NK-92 (cell line): ENCODE data around the gene PPDPF.
"Not testable (repeated sequence)": the region's sequence is repeated elsewhere in the genome, so short reads cannot be mapped to it uniquely, and the experiment has no call there.

Experiments used
- DNase-seq: peaks from one replicate; lab custom pipeline; 2025; ENCODE audit not compliant: unreplicated experiment; lab: John Stamatoyannopoulos, UW

The PPDPF gene

DNA sequence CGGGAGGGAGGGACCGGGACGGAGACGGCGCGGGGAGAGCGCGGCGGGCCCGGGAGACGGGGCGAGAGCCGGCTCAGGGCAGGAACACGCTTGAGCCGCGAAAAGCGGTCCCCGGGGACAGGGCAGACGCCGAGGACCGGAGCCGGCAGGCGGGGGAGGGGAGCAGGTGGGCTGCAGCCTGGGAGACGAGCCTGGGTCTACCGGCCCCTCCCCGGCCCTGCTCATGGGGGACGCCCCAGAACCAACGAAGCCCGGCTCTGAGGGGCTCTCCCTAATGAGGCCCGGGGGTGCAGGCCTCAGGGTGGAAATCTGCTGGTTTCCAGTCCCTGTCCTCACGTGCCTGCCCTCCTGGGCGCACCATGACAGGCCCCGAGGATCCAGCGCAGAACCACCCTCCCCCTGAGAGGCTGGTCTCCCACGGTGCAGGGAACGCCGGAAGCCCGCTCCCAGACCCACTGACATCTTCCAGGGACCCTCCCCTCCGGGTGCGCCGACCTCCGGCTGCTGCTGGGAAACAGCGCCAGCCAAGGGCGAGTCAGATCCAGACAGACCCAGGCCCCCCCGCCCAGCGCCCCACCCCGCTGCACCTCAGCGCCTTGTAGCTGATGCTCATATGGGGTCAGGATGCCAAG, 21.1 kb upstream of the PPDPF start:
- DNase-seq: no peak

DNA sequence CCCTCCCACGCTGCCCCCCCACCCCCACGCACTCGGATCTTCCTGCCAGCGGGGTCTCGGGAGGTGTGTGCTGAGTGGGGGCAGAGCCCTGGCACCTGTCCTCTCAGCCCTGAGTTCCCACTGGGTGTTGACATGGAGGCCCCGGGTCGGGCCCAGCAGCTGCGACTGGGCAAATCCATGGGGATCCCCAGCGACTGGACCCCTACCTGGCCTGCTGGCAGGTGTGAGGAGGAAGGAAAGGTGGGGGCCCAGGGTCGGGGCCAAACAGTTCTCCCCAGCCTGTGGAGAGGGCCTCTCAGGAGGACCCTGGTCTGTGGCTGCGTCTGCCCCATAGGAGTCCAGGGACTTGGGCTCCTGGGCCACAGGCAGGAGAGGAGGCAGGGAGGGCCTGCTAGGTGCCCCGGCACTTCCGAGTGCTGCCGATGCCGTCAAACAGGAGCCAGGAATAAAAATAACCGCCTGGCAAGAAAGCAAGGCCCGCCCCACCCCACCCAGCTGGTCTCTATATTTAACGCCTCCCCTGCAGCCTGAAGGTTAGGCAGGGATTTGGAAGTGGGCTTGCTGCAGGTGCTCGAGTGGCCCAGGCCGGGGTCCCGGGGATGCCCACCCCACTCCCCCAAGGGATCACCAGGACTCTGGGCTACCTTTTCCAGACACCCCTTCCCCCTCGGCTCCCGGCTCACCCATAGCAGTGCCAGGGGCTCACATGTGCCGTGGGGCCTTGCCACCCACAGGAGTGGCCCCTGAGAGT, 20.2 kb upstream of the PPDPF start:
- no peak for DNase-seq

DNA sequence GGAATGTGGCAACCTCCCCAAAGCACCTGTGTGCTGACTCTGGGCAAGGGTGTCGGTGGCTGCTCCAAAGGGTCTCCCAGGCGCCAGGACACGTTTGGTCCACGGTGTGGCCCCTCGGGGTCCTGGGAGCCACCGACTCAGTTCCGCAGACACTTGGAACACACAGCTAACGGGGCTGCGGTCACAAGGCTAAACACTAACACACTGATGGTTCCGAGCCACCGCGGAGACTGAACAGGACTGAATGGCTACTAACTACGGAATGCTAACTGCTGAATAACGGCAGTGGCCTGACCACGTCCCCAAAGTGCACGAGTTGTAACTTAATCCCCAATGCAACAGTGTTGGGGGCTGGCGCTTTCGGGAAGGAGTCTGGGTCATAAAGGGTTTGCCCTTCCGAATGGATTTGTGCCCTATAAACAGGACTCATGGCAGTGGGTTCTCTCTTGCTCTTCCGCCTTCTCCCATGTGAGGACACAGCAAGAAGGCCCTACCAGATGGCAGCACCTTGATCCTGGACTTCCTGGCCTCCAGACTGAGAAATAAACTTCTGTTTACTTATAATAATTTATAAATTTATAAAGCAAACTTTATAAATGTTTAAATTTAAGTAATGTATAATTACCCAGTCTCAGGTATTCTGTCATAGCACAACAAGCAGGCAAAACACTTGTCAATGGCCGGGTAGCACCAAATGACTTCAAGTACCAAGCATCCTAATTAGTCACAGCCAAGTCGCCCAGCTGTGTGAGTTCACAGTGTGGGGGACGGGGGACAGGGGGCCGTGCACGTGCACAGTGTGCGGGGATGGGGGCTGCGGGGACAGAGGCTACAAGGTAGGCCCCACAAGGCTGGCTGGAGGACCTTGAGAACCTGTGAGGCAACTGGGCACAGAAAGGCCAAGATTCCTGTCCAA, 19.4 kb upstream of the PPDPF start:
- no peak for DNase-seq

DNA sequence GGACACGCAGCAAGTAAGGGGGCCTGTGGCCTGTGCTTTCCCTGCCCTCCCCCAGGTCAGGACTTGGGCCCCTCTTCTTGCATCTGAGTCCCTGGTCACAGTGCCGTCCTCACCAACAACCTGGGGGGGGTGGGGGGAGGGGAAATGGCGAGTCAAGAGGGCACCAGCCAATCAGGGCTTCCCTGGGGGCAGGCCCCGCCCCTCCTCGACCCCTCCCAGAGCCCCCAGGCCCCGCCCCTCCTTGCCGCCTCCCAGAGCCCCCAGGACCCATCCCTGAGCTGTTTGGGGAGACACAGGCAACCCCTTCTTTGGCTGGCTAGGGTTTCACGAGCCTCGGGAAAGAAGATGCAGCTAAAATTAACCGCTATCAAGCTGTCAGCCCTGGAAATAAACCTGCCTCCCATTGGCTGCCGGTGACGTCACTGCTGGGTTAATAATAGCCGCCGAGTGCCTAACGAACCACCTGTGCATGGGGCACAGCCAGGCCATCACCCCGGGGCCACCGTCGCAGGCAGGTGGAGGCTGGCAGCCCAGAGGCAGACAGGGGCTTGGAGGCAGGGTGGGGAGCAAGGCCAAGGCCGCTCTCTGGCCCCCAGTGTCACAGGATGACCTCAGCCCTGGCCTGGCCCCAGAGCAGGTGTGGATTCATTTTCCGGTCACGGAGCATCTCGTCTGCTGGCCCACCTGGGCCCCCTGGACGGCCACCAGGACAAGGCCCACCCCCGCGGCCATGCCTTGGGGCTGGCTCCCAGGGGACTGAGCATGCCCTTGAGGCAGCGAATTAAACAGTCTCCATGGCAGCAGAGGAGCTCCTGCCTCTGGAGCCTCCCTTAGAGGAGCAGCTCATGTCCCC, 18.5 kb upstream of the PPDPF start:
- DNase-seq: no peak

DNA sequence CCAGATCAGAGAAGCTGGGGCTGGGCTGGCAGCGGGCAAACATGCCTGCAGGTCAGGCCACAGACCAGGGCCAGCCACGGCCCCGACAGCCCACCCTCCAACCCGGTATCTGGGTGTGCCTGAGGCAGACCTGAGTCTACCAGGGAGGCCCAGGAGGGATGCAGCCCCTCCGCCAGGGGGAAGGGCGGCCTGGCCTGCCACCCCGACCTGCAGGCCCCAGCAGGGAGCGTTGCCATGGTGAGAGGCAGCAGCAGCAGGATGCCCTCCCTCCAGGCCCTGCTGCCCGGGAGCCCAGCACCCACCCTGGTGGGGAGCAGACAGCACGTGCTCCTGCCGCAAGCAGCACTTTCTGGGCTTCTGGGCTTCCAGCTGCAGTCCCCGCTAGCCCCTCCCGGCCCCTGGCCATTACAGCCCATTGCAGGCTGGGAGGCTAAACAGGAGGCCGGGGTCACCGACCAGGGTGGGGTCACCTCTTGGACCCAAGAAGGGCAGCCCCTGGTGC, 17.8 kb upstream of the PPDPF start:
- no peak for DNase-seq

DNA sequence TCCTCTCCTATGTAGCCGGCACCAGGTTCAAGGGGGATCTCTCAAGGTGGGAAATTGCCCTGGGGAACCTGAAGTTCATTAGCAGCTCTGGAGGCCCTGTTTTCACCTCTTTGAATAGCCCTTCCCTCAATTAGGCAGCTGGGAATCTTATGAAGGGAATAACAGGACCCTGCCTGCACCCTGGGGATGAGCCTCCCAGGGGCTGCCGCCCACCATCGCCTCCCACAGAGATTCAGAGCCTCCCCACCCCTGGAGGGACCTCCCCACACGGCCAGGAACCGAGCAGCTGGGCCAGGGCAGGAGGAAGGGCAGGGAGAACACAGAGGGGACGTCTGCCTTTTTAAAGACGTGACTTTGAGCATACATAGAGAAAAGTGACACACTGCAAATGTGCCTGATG, 17.0 kb upstream of the PPDPF start:
- DNase-seq: no peak

DNA sequence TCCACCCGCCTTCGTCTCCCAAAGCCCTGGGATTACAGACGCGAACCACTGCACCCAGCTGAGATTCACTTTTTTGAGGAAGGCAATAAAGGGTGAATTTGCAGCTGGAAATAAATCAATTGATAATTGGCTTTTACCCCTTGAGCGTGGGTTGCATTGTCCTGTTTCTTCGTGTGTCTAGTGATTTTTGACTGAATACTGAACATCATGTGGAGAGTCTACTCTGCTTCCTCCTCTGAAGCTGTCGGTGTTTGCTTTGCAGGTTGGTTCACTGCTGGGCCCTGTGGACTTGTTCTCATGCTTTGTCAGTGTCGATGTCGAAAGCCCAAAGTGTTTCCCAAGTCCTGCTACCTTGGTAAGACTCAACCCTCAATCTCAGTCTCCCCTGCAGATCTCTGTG, 15.9 kb upstream of the PPDPF start:
- DNase-seq: no peak

DNA sequence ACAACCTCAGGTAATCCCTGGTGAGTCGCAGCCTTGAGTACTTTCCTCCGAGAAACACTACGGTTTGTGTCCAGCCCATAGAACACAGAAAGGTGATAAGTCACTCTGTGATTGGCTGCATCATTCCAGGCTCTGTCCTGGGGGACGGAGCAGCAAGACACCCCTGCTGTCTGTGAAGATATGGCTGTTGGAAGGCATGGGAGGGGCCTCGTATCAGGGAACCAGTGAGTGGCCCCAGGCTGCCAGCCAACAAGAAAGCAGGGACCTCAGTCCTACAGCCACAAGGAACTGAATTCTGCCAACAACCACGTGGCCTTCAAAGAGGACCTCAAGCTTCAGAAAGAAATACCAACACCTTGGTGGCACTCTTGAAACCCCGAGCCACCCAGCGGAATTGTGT, 15.3 kb upstream of the PPDPF start:
- DNase-seq: no peak

DNA sequence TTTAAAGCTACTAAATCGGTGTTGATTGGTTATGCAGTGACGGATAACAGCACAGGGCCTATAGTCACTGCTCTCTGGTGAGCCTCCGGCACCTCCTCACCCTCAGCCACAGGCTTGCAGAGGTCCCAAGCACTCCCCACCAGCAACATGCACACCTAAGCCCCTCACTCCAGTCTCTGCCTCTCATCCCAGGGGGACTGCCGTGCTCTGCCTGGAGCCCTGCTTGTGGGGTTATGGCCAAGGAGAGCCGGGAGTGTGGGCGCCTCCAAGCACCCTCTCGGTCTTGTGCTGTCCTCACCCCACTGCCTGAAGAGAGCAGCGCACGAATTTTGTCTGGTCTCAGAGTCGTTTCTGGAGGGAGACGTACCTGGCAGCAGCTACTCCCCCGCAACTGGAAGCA, 14.8 kb upstream of the PPDPF start:
- DNase-seq: no peak

DNA sequence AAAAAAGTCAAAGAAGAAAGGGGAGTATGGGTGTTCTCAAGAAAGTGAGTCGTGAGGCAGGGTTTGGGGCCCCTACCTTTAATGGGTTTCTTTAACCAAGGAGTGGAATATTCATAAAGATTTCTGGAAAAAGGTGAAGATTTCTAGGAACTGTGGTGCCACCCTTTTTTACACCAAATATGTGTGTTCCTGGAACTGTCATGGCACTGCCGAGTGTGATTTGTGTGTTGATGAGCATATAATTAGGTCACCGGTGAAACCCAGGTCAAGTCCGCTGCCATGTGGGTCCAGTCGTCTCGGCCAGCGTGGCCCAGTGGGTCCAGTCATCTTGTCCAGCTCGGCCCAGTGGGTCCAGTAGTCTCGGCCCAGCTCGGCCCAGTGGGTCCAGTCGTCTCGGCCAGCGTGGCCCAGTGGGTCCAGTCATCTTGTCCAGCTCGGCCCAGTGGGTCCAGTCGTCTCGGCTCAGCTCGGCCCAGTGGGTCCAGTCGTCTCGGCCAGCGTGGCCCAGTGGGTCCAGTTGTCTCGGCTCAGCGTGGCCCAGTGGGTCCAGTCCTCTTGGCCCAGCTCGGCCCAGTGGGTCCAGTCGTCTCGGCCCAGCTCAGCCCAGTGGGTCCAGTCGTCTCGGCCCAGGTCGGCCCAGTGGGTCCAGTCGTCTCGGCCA, 13.4 kb upstream of the PPDPF start:
- no peak for DNase-seq

DNA sequence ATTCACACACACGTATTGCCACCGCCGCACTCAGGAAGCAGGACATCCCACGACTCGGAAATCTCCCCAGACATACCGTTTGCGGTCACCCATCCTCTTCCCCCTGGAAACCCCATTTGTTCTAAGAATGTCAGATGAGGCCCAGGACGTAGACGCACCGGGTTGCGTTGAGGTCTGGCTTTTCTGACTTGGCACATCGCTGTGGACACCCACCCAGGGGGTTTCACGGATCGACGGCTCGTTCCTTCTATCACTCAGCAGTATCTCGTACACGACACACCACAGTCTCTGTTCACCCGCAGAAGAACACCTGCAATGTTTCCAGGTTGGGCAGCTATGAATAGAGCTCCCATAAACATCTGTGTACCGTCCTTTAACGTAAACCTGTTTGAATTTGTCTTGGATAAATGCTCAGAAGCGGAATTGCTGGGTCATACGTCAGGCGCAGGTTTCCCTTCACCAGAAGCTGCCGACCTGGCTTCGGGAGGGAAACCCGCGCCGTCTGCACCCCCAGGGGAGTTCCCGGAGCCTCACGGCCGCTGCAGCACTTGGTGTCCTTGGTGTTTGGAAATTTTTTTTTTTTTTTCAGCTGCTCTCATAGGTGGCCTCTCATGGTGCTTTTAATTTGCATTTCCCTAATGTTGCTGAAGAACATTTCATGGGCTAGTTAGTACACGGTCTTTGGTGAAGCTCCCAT, 12.3 kb upstream of the PPDPF start:
- DNase-seq: no peak

DNA sequence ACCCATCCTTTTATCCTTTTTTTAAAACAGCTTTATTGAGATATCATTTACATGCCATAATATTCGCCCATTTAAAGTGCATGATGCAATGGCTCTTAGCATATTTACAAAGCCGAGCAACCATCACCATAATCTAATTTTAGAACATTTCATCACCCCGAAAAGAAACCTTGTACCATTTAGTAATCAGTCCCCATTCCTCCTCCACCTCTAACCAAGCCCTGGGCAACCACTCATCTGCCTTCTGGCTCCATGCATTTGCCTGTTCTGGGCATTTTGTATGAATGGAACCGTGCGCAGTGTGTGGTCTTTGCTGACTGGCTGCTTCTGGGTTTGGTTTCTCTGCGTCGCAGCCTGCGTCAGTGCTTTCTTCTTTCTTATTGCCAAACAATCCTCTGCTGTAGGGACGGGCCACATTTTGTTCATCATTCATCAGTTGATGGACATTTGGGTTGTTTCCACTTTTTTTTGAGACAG, 11.4 kb upstream of the PPDPF start:
- no peak for DNase-seq

DNA sequence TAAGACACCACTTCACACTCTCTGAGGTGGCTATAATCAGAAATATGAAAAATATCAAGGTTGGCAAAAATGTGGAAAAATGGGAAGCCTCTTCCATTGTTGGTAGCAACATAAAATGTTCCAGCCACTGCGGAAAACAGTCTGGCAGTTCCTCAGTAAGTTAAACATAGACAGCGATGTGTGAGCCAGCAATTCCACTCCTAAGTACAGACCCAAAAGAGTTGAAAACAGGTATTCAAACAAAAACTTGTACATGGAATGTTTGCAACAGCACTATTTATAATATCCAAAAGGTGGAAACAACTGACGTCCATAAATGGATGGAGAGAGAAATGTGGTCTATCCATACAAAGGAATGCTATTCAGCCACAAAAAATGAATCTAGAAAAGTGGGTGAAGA, 7.4 kb upstream of the PPDPF start:
- no peak for DNase-seq

DNA sequence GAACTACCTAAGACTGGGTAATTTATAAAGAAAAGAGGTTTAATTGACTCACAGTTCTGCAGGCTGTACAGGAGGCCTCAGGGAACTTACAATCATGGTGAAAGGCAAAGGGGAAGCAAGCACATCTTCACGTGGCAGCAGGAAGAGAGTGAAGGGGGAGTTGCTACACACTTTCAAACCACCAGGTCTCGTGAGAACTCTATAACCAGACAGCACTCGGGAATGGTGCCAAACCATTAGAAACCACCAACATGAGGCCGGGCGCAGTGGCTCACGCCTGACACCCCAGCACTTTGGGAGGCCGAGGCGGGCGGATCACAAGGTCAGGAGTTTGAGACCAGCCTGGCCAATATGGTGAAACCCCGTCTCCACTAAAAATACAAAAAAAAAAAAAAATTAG, 6.0 kb upstream of the PPDPF start:
- DNase-seq: not testable (repeated sequence)

DNA sequence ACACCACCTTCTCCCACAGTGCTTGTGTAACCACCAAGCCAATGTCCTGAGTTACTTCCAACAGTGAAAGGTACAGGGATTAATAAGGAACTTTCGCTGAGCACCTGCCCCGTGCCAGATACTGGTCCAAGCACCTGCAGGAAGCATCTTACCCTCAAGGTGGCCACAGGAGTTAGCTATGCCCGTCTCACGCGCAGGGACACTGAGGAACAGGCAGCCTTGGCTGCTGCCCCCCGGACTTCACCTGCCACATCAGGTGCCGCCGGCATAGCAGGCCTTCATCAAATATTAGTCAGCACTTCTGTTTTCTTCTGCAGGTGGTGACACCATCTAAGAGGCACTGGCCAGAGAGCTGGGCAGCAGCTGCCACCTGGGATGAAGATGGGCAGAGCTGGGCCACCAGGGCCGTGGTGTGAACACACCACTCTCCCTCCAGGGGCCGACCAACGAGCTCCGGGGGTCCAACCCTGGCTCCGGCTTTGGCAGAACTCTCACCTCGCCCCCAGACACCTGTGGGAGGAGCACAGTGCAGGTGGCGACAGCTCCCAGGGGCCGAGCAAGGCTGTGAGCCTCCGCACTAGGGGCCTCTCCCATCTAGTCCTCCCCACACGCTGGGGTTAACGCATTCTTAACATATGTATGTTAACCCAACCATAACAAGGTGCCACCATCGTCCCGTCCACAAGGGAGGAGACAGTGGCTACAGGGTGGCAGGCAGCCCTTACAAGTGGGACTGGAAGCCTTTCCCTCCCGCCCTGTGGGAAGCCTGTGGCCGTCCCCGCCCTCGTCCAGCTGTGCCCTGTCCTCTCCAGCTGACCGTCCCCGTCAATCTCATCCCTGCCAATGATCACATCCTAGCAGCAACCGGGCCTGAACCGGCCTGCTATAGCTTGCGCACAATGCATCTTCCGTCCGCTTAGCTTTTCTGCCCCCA, 2.9 kb upstream of the PPDPF start:
- no peak for DNase-seq

DNA sequence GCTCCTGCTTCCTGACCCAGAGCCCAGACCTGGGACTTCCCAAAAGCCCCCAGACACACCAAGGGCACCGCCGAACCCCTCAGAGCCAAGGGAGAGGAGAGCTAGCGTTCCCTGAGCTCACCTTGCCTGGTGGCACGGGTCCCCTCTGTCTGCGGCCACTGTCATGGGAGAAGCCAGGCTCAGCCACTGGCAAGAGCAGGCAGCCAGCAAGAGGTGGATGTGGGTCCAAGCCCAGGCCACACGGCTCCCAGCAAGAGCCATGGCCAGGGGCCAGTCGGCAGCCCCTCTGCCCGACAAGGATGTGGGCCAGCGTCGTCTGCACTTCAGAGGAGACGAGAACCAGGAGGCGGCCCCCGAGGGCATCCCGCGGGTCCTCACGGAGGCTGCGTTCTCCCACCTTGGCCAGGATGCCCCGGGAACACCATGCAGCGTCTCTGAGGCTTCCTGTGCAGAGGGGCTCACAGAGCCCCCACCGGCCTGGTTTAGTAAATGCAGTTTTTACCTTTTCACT, 2.2 kb upstream of the PPDPF start:
- no peak for DNase-seq

DNA sequence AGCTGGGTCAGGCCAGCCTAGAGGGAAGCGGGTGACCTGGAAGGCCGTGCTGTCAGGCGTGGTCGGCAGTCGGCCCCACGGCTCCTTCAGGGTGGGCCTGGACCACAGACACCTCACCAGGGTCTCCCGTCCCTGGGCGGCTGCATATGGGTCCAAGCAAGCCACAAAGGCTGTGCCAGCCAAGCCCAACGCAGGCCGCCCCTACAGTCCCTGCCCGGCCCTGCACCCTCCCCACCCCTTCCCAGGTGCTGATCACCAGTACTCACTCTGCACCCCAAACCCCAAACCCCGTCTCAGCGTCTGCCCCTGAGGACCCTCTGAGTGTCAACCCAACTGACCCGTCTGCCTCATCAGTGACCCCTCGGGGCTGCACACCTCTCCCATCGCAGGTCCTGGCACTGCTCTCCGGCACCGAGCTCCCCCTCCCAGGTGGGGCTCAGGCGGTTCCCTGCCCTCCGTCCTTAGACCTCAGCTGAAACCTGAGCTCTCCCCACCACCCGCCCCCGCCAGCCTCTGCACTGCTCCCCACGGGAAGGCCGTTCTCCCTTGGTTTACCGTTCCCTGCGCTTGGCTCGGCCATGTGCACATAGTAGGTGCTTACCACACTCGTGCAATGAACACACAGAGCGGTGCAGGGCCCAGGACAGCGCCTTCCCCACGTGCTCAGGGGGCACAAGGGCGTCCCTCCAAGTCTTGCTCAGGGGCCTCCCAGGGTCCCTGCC, 1.5 kb upstream of the PPDPF start:
- DNase-seq: no peak
